Ectodermal cell (in vitro differentiated cells): Measurements from ENCODE around the gene ZDHHC18.

ENCODE experiments used
- H3K27ac ChIP-seq: 2 replicates; pipeline ENCODE4 v1.7.0; 2013; ENCODE audit warnings: mild to moderate bottlenecking, low read depth, low read length; ENCODE audit not compliant: insufficient read depth, poor library complexity, severe bottlenecking
- H3K27me3 ChIP-seq: 2 replicates; pipeline ENCODE4 v1.7.0; 2013; ENCODE audit warnings: mild to moderate bottlenecking, low read length; ENCODE audit not compliant: insufficient read depth, control insufficient read depth, poor library complexity, severe bottlenecking
- H3K36me3 ChIP-seq: one replicate; pipeline ENCODE4 v1.7.0; 2013; ENCODE audit warnings: low read length; ENCODE audit not compliant: control insufficient read depth, insufficient read depth
- H3K4me1 ChIP-seq: one replicate; pipeline ENCODE4 v1.7.0; 2013; ENCODE audit warnings: low read length; ENCODE audit not compliant: control insufficient read depth, insufficient read depth
- H3K4me3 ChIP-seq: 2 replicates; pipeline ENCODE4 v1.7.0; 2013; ENCODE audit warnings: low read depth, low read length, control low read depth; ENCODE audit not compliant: insufficient read depth
- H3K9me3 ChIP-seq: 2 replicates; pipeline ENCODE4 v1.7.0; 2013; ENCODE audit warnings: mild to moderate bottlenecking, low read length, moderate library complexity; ENCODE audit not compliant: control insufficient read depth
- WGBS, 2 experiments: methylation state at CpG; one replicate each; pipeline ENCODE4 v1.1.7; 2013; ENCODE audit warnings: missing lambda C conversion rate in 2 of 2; 5-methylcytosine and 5-hydroxymethylcytosine counted together

The ZDHHC18 gene

GRCh38 chr1:26814893-26815292 is 11.6 kb upstream of the ZDHHC18 start:
- no peak overlapping the region for H3K4me3 ChIP-seq
- H3K36me3 ChIP-seq, result no peaks in the 10 kb centered on the region
- no peak overlapping the region for H3K27ac ChIP-seq
- H3K4me1 ChIP-seq, result no peaks in the 10 kb centered on the region
- WGBS, 2 experiments, result 89 to 95% methylated on average over 3 of the region's 3 CpGs
- no peaks in the 10 kb centered on the region for H3K27me3 ChIP-seq
- H3K9me3 ChIP-seq, result no peaks in the 10 kb centered on the region

- 89 to 91% methylated on average over 4 of the region's 4 CpGs for WGBS, 2 experiments
Measured at GRCh38 chr1:26820784-26821269, 5.7 kb upstream of the ZDHHC18 start.

GRCh38 chr1:26822737-26823395 is 3.6 kb upstream of the ZDHHC18 start:
- WGBS, 2 experiments, result 95 to 99% methylated on average over 3 to 4 of the region's 4 CpGs

More at GRCh38 chr1:26820784-26821269, 5.7 kb upstream of the ZDHHC18 start:
- H3K9me3 ChIP-seq, result no peaks in the 10 kb centered on the region
- H3K4me1 ChIP-seq, result peaks cover 4% of the 10 kb centered on the region
- no peak overlapping the region for H3K27ac ChIP-seq
- no peaks in the 10 kb centered on the region for H3K27me3 ChIP-seq
- no peak overlapping the region for H3K4me3 ChIP-seq
- no peaks in the 10 kb centered on the region for H3K36me3 ChIP-seq

GRCh38 chr1:26824731-26825130 is 1.8 kb upstream of the ZDHHC18 start:
- WGBS, 2 experiments, result 89 to 95% methylated on average over 3 of the region's 3 CpGs
- H3K27ac ChIP-seq, result no peak overlapping the region
- no peak overlapping the region for H3K4me3 ChIP-seq
- H3K9me3 ChIP-seq, result no peaks in the 10 kb centered on the region
- no peaks in the 10 kb centered on the region for H3K36me3 ChIP-seq
- H3K27me3 ChIP-seq, result no peaks in the 10 kb centered on the region
- H3K4me1 ChIP-seq, result peaks cover 15% of the 10 kb centered on the region

More at GRCh38 chr1:26822737-26823395, 3.6 kb upstream of the ZDHHC18 start:
- peaks cover 10% of the 10 kb centered on the region for H3K4me1 ChIP-seq
- H3K36me3 ChIP-seq, result no peaks in the 10 kb centered on the region
- H3K9me3 ChIP-seq, result no peaks in the 10 kb centered on the region
- H3K27ac ChIP-seq, result no peak overlapping the region
- no peak overlapping the region for H3K4me3 ChIP-seq
- no peaks in the 10 kb centered on the region for H3K27me3 ChIP-seq

DNA sequence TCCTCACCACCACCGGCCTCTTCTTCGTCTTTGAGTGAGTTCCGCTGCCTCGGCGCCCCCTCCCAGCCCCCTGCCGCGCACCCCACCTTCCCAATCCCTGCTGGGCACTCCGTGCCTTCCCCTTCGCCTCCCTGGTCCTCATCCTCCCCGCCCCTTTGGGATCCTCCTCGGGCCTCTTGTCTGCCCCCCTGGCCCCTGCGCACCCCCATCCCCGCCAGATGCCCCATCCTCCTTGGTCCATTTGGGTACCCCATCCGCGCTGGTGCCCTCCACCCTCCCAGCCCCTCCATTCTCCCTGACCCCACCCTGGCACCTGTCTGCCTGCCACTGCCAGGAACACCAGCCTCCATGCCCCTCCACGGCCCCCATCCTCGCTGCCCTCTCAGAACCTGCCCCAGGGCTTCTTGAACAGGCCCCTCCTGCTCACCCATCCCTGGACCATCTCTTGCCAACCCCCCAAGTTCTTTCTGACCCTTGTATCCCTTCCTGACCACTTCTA is 667 bp downstream of the ZDHHC18 start:
- WGBS, 2 experiments, result 9% methylated on average over 17 of the region's 17 CpGs
- H3K27me3 ChIP-seq, result no peaks in the 10 kb centered on the region
- no peak overlapping the region for H3K27ac ChIP-seq
- H3K36me3 ChIP-seq, result no peaks in the 10 kb centered on the region
- peaks cover 15% of the 10 kb centered on the region for H3K4me1 ChIP-seq
- no peaks in the 10 kb centered on the region for H3K9me3 ChIP-seq
- peak overlapping the region; percentile 60 for H3K4me3 ChIP-seq

DNA sequence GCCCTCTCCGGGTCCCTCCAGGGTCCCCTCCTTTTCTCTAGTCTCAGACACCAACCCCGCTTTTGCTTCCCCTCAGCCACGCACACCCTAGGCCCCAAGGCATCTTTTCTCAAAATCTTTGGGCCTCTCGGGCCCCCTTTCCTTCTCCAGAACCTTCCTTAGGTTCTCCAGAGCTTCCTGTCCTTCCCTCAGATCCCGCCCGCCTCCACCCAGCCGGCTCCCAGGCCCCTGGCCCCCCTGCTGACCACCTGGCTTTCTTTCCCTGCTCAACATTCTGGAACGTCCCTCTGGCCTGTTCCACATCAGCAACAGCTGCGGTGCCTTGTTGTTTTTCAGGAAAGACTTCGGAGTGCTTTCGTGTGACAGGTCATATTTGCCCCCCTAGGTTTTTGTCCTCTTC is 1.2 kb downstream of the ZDHHC18 start:
- H3K4me1 ChIP-seq, result peaks cover 15% of the 10 kb centered on the region
- peak overlapping the region; percentile 60 for H3K4me3 ChIP-seq
- WGBS, 2 experiments, result 42 to 49% methylated on average over 11 of the region's 11 CpGs

GRCh38 chr1:26828411-26828991 is 2.0 kb downstream of the ZDHHC18 start:
- Histone ChIP-seq H3K4me3 (no peak overlapping the region), H3K27ac (no peak overlapping the region)
- 80 to 86% methylated on average over 4 of the region's 4 CpGs for WGBS, 2 experiments

More for the DNA sequence above, 1.2 kb downstream of the ZDHHC18 start:
- Histone ChIP-seq H3K27me3 (no peaks in the 10 kb centered on the region), H3K27ac (no peak overlapping the region), H3K9me3 (no peaks in the 10 kb centered on the region), H3K36me3 (no peaks in the 10 kb centered on the region)

DNA sequence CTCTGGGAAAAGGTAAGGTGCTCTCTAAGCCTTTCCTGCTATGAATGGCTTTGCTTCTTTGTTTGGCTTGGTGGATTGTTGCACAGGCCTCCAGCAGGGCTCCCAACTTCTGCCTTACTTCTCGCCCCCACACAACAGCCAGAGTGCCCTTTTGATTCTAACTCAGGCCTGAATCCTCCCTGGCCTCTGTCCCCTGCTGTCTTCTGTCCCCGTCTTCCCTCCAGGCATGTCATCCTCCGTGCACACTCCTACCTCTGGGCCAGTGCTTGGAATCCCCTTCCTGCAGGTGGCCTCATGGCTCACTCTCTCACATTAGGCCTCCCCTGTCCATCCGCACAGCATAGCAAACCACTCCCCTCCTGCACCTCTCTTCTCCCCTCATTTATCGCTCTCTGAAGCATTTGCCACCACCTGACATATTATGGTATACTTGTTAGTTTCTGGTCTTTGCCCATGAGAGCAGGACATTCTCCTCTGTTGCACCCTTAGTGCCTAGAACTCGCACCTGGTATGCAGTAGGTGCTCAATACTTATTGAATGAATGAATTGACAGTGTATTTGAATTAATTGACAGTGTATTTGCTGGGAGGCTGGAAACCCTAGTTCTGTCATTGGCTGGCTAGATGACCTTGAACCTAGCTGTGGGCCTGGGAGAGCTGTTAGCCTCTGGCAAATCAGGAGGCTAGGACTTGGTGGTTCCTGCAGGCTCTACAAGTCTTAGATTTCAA is 2.9 kb downstream of the ZDHHC18 start:
- no peaks in the 10 kb centered on the region for H3K27me3 ChIP-seq
- no peak overlapping the region for H3K4me3 ChIP-seq
- H3K36me3 ChIP-seq, result peaks cover 6% of the 10 kb centered on the region
- no peak overlapping the region for H3K27ac ChIP-seq
- no peaks in the 10 kb centered on the region for H3K9me3 ChIP-seq
- H3K4me1 ChIP-seq, result peaks cover 15% of the 10 kb centered on the region
- 64 to 67% methylated on average over 6 of the region's 6 CpGs for WGBS, 2 experiments

More at GRCh38 chr1:26828411-26828991, 2.0 kb downstream of the ZDHHC18 start:
- no peaks in the 10 kb centered on the region for H3K27me3 ChIP-seq
- no peaks in the 10 kb centered on the region for H3K9me3 ChIP-seq
- no peaks in the 10 kb centered on the region for H3K36me3 ChIP-seq
- peaks cover 15% of the 10 kb centered on the region for H3K4me1 ChIP-seq

DNA sequence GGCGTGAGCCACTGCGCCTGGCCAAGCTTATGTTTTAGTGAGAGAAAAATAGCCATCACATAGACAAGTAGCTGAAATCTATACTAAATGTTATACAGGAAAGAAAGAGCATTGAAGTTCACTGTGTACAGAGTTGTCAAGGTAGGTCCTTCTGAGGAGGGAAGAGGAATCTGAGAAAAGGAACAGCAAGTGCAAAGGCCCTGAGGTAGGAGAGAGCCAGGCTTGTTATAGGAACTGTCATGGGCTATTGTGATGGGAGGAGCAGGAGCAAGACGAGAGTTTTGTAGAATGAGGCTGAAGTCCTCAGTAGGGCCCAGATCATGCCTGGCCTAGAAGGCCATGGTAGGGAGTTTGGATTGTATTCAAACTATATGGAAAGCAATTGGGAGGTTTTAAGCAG is 4.6 kb downstream of the ZDHHC18 start:
- Histone ChIP-seq H3K4me3 (no peak overlapping the region), H3K36me3 (peaks cover 19% of the 10 kb centered on the region), H3K4me1 (peaks cover 9% of the 10 kb centered on the region), H3K27ac (no peak overlapping the region), H3K9me3 (no peaks in the 10 kb centered on the region), H3K27me3 (no peaks in the 10 kb centered on the region)
- 92 to 94% methylated on average over 3 of the region's 3 CpGs for WGBS, 2 experiments
